MG63 (cell line): ENCODE data around the gene PHF21A. TPM values are rescaled to one million over a fixed set of nuclear protein-coding genes. Genes with fewer than 3 reads are reported as not detected.

Source experiments
- DNase-seq: peaks from one replicate; pipeline ENCODE4 v3.0.0-alpha.2; 2020
- H3K27me3 ChIP-seq: fragments of 250-450 bp; sonication (Bioruptor Pico); 2 replicates; pipeline ENCODE4 v1.5.1; 2020; ENCODE audit warnings: mild to moderate bottlenecking, moderate library complexity
- H3K36me3 ChIP-seq: fragments of 250-450 bp; sonication (Bioruptor Pico); 2 replicates; pipeline ENCODE4 v1.5.1; 2020; ENCODE audit warnings: mild to moderate bottlenecking, moderate library complexity
- H3K4me3 ChIP-seq: fragments of 250-450 bp; sonication (Bioruptor Pico); 2 replicates; pipeline ENCODE4 v1.5.1; 2020; ENCODE audit warnings: mild to moderate bottlenecking, moderate library complexity
- H3K9me3 ChIP-seq: fragments of 250-450 bp; sonication (Bioruptor Pico); 2 replicates; pipeline ENCODE4 v1.5.1; 2020; ENCODE audit warnings: mild to moderate bottlenecking, moderate library complexity
- total RNA-seq: library from RNA; depleted of rRNA; stranded (reverse); fragments of >200 nt; shearing (Covaris generic); gene quantifications from 2 replicates; pipeline ENCODE4 v1.2.3, GENCODE V29; 2014; ENCODE audit warnings: low replicate concordance

PHF21A gene
- total RNA-seq, 1 experiment from 2014 or later: 2.0 TPM

DNA sequence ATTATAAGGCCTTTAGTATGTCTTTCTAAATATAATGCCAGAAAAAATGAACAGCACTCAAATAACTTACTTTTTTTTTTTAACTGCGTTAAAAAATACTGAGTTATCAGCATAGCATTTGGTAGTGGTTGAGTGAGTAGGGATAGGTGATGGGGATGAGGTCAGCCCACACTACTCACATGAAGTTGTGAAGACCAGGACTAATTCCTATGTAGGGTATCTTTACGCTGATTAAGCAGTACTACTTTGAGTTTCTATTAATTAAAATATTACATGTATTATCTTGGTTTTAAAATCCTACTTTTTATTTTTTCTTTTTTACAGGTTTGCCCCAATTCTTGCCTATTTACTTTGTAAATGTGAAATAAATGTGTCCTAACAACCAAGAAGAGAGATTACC is 13.5 kb downstream of the PHF21A start:
- no peaks in the 10 kb centered on the region for H3K27me3 ChIP-seq
- no peaks in the 10 kb centered on the region for H3K36me3 ChIP-seq
- no peak for DNase-seq
- no peak overlapping the region for H3K4me3 ChIP-seq
- no peaks in the 10 kb centered on the region for H3K9me3 ChIP-seq

GRCh38 chr11:46107408-46107718 is 13.9 kb downstream of the PHF21A start:
- Histone ChIP-seq H3K9me3 (no peaks in the 10 kb centered on the region), H3K4me3 (no peak overlapping the region), H3K27me3 (no peaks in the 10 kb centered on the region), H3K36me3 (no peaks in the 10 kb centered on the region)
- DNase-seq: no peak

DNA sequence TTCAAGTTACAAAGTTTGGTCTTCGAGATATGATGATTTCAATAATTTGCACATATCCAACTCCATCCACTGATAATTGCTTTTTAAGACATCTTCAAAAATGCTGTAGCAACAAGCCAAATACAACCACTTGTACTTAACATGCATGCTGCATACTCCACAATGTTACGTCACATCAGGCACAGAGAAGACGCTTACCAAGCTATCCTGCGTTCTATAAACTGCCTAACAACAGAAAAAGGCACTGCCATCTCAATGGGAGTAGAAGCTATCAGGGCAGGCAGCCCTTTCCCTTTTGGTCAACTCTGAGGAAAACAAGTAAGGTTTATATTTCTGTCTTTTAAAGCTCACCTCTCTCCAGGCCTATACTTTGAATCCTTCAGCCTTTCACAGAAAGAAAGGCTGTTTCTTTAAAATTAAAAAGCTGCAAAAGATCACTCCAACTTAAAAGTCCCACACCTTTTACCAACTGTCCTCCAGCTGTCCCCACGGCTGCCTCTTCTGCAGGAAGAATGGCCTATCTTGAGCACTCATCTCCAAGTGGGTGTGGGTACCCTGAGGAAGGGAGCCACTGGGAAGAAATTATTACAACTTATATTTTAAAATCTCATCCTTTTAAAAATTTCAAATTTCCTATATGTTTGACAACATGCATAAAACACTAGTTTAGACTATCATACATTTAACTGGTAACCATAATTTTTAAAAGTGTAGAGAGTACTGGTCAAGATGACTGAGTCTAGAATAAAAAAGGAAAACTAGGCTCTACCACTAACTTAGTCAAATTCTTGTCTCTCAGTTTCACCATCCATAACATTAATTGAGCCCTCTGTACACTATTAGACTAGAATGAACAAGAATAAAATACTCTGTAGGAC is 14.5 kb downstream of the PHF21A start:
- no peak for DNase-seq
- no peaks in the 10 kb centered on the region for H3K9me3 ChIP-seq
- no peak overlapping the region for H3K4me3 ChIP-seq
- H3K36me3 ChIP-seq: no peaks in the 10 kb centered on the region
- H3K27me3 ChIP-seq: no peaks in the 10 kb centered on the region

DNA sequence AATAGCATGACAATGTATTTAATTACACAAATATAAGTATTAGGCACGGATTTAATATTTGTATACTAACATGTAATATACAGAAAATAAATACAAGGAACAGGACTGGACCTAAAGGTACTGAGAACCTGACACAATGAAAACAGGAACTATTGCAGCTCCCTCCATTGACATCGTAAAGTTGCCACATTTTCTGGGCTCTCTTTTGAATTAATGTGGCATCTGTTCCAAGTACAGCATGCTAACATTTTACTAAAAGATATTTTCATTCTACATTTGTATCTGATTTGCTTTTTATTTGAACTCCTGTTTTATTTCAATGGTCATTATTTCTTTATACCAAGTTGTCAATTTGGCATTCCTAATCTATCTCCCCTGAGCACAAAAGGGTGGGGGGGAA is 15.3 kb downstream of the PHF21A start:
- Histone ChIP-seq H3K4me3 (no peak overlapping the region), H3K27me3 (no peaks in the 10 kb centered on the region), H3K36me3 (no peaks in the 10 kb centered on the region), H3K9me3 (no peaks in the 10 kb centered on the region)
- DNase-seq: no peak

DNA sequence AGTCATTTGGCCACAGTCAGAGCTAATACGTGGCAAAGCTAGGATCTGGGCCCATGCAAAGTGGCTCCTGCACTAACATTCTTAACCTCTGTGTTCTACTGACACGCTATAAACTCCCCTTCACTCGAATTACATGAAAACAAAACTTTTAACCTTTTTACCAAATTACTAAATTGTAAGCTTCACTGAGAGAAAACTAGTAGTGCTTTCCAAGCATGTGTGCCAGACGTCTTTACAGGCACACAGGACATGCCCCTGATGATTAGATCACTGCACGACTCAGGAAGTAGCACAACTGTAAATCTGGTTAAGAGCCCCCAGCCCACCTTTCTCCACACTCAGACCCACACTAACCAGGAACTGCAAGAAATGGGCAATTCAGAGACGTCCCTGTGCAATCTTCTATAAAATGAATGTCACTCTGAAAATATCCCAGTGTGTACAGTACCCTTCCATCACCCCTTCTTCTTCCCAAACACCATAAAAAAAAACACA is 16.1 kb downstream of the PHF21A start:
- Histone ChIP-seq H3K36me3 (no peaks in the 10 kb centered on the region), H3K9me3 (no peaks in the 10 kb centered on the region), H3K27me3 (no peaks in the 10 kb centered on the region), H3K4me3 (no peak overlapping the region)
- DNase-seq: no peak

DNA sequence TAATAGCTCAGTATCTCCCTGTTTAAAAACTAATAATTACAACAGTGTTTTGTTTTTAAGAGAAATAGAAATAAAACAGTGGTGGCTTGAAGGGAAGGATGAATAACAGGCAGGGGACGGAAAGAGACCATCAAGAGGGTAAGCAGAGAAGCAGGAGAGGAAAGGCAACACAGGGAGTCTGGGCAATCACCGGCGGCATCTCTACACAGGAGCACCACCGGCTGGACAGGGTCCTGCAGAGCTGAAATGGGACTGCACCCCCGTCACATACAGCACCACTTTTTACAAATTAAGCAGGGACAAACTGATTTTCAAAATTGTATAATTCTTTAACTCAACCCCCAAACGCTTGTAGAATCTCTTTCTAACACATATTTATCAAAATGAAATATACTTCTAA is 18.4 kb downstream of the PHF21A start:
- Histone ChIP-seq H3K4me3 (no peak overlapping the region), H3K27me3 (no peaks in the 10 kb centered on the region), H3K36me3 (no peaks in the 10 kb centered on the region), H3K9me3 (no peaks in the 10 kb centered on the region)
- no peak for DNase-seq

GRCh38 chr11:46100670-46101069 is 20.6 kb downstream of the PHF21A start:
- Histone ChIP-seq H3K4me3 (no peak overlapping the region), H3K9me3 (no peaks in the 10 kb centered on the region), H3K36me3 (no peaks in the 10 kb centered on the region), H3K27me3 (no peaks in the 10 kb centered on the region)
- no peak for DNase-seq

- no peaks in the 10 kb centered on the region for H3K27me3 ChIP-seq
- H3K9me3 ChIP-seq: no peaks in the 10 kb centered on the region
- no peak for DNase-seq
- peak overlapping the region; percentile 20 for H3K4me3 ChIP-seq
- H3K36me3 ChIP-seq: no peaks in the 10 kb centered on the region
Observed at GRCh38 chr11:46099963-46100316, 21.3 kb downstream of the PHF21A start.

- DNase-seq: no peak
- Histone ChIP-seq H3K9me3 (no peaks in the 10 kb centered on the region), H3K4me3 (no peak overlapping the region), H3K27me3 (no peaks in the 10 kb centered on the region), H3K36me3 (no peaks in the 10 kb centered on the region; the same call in 1 of the 2 replicates)
Observed at GRCh38 chr11:46090375-46090774, 30.9 kb downstream of the PHF21A start.

GRCh38 chr11:46079662-46080061 is 41.6 kb downstream of the PHF21A start:
- no peaks in the 10 kb centered on the region for H3K9me3 ChIP-seq
- DNase-seq: no peak

DNA sequence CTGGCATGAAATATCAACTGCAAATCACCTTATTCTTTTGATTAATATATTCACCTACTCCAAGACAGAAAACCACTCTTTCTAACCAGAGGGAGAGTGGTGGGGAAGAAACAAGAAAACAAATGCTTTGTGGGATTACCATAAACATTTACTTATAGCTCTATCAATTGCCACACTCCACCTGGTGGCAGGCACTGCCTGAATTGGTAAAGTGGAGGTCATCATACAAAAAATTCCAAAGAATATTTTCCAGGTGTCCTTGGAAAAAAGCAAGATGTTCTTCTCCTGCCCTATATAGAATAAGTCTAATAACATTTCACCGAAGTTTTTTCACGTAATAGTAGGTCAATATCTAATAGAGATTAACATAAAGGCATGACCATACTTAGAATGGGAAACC is 45.3 kb downstream of the PHF21A start:
- Histone ChIP-seq H3K36me3 (no peaks in the 10 kb centered on the region; the same call in 1 of the 2 replicates), H3K27me3 (no peaks in the 10 kb centered on the region), H3K9me3 (no peaks in the 10 kb centered on the region), H3K4me3 (no peak overlapping the region)
- DNase-seq: no peak

More at GRCh38 chr11:46079662-46080061, 41.6 kb downstream of the PHF21A start:
- Histone ChIP-seq H3K36me3 (no peaks in the 10 kb centered on the region; the same call in none of the 2 replicates), H3K27me3 (no peaks in the 10 kb centered on the region), H3K4me3 (no peak overlapping the region)

- no peak for DNase-seq
- Histone ChIP-seq H3K36me3 (no peaks in the 10 kb centered on the region; the same call in 1 of the 2 replicates), H3K27me3 (no peaks in the 10 kb centered on the region), H3K9me3 (no peaks in the 10 kb centered on the region), H3K4me3 (no peak overlapping the region)
Observed at GRCh38 chr11:46075168-46075567, 46.1 kb downstream of the PHF21A start.

DNA sequence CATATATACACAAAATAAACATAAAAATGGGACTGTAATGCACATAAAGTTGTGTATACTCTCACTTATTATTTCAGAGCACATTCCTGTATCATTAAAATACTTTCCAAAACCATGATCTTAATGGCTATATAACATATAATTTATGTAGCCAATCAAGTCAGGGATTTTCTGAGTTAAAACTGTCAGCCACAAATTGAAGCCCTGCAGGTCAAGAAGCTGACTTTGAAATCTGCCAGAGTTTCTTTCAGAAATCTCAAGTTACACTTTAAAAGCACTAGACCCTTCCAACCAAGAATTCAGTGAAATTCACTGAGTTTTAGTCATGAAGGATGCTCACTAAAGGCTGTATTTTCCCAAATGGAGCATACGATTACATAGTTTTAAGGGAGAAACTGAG is 47.6 kb downstream of the PHF21A start:
- Histone ChIP-seq H3K9me3 (no peaks in the 10 kb centered on the region), H3K36me3 (peaks cover 4% of the 10 kb centered on the region; the same call in 1 of the 2 replicates), H3K27me3 (no peaks in the 10 kb centered on the region), H3K4me3 (no peak overlapping the region)
- no peak for DNase-seq

DNA sequence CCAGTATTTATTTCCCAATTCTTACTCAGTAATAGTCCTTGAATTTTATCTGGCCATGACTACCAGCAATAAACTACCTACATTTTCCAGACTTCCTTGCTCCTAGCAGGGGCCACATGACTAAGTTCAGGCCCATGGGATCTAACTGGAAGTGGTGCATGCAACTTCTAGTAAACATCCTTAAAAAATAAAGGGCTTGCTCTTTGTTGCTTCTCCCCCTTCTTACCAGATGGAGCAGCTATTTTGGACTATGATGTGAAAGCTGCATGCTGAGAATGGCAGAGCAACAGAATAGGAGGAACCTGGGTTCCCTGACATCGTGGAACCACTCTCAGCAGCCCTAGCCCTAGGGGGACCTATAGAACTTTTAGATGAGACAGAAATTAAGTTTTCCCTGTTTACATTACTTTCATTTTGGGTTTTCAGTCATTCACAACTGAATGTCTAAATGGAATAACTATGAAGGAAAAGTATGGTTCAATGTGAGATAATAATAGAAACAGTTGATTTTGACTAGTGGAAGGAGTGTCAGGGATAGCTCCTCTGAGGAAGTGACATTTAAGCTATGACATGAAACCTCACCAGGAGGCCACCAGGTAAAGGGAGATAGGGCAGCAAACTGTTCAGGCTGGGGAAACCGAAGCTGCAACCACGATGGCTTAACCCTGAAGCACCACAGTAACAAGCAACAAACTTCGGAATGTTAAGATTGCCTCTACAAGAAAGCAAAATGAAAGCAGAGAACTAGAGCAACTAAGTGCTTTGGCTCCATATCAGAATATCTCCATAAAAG is 48.9 kb downstream of the PHF21A start:
- Histone ChIP-seq H3K27me3 (no peaks in the 10 kb centered on the region), H3K4me3 (no peak overlapping the region), H3K9me3 (no peaks in the 10 kb centered on the region), H3K36me3 (peaks cover 6% of the 10 kb centered on the region; the same call in 1 of the 2 replicates)
- no peak for DNase-seq

- Histone ChIP-seq H3K27me3 (no peaks in the 10 kb centered on the region), H3K36me3 (peaks cover 6% of the 10 kb centered on the region; the same call in 1 of the 2 replicates), H3K4me3 (no peak overlapping the region), H3K9me3 (no peaks in the 10 kb centered on the region)
- no peak for DNase-seq
Observed at GRCh38 chr11:46071091-46071490, 50.2 kb downstream of the PHF21A start.

- no peak for DNase-seq
- H3K27me3 ChIP-seq: no peaks in the 10 kb centered on the region
- no peaks in the 10 kb centered on the region for H3K9me3 ChIP-seq
- H3K4me3 ChIP-seq: no peak overlapping the region
- H3K36me3 ChIP-seq: peaks cover 6% of the 10 kb centered on the region; the same call in 1 of the 2 replicates
Observed at GRCh38 chr11:46069595-46069994, 51.7 kb downstream of the PHF21A start.

DNA sequence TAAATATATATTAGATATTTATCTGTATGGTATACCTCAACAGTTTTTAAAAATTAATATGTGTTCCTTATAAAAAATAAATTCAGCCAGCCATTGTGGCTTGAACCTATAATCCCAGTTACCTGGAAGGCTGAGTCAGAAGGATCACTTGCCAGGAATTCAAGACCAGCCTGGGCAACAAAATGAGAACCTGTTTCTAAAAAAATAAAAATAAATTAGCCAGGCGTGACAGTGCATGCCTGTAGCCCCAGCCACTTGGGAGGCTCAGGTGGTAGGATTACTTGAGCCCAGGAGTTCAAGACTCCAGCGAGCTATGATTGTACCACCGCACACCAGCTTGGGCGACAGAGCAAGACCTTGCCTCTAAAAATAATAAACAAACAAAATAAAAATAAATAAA is 54.9 kb downstream of the PHF21A start:
- H3K9me3 ChIP-seq: no peaks in the 10 kb centered on the region
- no peaks in the 10 kb centered on the region for H3K27me3 ChIP-seq
- 0 out of 2 replicates have a peak, but pooled peaks cover 8% of the 10 kb centered on the region for H3K36me3 ChIP-seq
- H3K4me3 ChIP-seq: no peak overlapping the region
- no peak for DNase-seq
